BE2C (cell line): ENCODE measurements around the gene KIF5A. TPM values are rescaled to one million over a fixed set of nuclear protein-coding genes. Genes with fewer than 3 reads are reported as not detected.
A peak's percentile ranks its signal among the peaks of the same experiment; 100 is the strongest.
"Not testable (repeated sequence)": the region's sequence is repeated elsewhere in the genome, so short reads cannot be mapped to it uniquely, and the experiment has no call there.

Experiments used
- DNase-seq: peaks from one replicate; pipeline ENCODE4 v3.0.0-alpha.2; 2020
- H3K27me3 ChIP-seq: fragments of 250-450 bp; sonication (Bioruptor Pico); 2 replicates; pipeline ENCODE4 v1.5.1; 2020; ENCODE audit warnings: mild to moderate bottlenecking
- H3K36me3 ChIP-seq: fragments of 250-450 bp; sonication (Bioruptor Pico); 2 replicates; pipeline ENCODE4 v1.5.1; 2020; ENCODE audit warnings: mild to moderate bottlenecking
- H3K4me1 ChIP-seq: fragments of 250-450 bp; sonication (Bioruptor Pico); 2 replicates; pipeline ENCODE4 v1.5.1; 2020
- H3K4me3 ChIP-seq: 2 replicates; pipeline ENCODE4 v1.5.1; 2011; ENCODE audit warnings: low read depth, low read length
- H3K9me3 ChIP-seq: fragments of 250-450 bp; sonication (Bioruptor Pico); 2 replicates; pipeline ENCODE4 v1.5.1; 2020
- CTCF ChIP-seq: IDR thresholded peaks from 2 replicates; pipeline ENCODE4 v1.5.1; 2012; ENCODE audit warnings: mild to moderate bottlenecking, low read depth, low read length
- polyA plus RNA-seq: library from polyadenylated mRNA; unstranded; fragments of >200 nt; gene quantifications from one replicate; pipeline ENCODE4 v1.2.1, GENCODE V29; 2012; ENCODE audit warnings: low read depth, missing spikeins; ENCODE audit not compliant: insufficient read length, insufficient read depth

The KIF5A gene
- 27.5 TPM for polyA plus RNA-seq

DNA sequence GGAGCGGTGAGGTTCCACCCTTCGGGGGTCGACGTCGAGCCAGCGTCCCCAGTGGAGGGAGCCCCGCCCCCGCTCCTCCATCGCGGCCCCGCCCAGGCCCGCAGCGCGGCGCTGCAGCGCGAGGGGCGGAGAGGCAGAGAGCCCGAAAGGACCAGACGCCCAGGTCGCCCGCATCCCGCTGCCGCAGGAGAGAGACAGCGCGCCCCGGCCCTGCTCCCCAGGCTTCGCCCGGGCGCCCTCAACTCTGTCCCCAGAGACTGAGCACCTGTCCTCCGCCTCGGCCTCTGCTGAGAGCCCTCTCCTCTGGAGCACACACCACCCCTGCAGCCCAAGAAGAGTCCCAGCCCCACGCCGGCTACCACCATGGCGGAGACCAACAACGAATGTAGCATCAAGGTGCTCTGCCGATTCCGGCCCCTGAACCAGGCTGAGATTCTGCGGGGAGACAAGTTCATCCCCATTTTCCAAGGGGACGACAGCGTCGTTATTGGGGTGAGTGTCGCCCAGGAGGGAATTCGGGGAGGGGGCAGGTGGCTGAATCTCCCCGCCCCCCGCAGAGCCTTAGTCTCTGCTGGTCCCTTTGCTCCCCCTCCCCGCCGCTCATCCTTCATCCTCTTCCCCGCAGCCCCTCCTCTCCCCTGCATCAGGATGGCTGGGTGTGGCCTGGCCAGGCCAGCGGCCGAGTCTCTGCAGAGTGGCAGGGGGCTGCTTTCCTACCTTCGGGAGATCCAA, at the start of gene KIF5A:
TSS of gene KIF5A (plus strand) at position 136 of the 732 bp plus-strand sequence. CDS start at position 364, 228 bp downstream.
- 0 out of 2 replicates have a peak, but pooled peaks have one; percentile 18 for TF ChIP-seq CTCF
- H3K27me3 ChIP-seq = no peaks in the 10 kb centered on the region
- no peaks in the 10 kb centered on the region for H3K9me3 ChIP-seq
- no peaks in the 10 kb centered on the region; the same call in 1 of the 2 replicates for H3K36me3 ChIP-seq
- H3K4me3 ChIP-seq = peak within 1 kb of the TSS; percentile 89
- peak; percentile 83 for DNase-seq
- peaks cover 19% of the 10 kb centered on the region for H3K4me1 ChIP-seq

DNA sequence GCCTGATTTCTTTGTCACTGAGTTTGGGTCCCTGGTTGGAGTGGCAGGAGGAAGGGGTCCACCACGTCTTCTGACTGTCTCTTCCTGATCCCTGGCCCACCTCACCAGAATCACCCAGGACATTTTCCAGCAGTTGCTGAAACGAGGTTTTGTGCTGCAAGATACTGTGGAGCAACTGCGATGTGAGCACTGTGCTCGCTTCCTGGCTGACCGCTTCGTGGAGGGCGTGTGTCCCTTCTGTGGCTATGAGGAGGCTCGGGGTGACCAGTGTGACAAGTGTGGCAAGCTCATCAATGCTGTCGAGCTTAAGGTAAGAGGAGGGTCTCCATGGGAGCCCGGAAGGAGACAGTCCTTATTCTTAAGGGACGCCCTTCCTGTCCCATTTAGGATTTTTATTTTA, 49.6 kb upstream of the KIF5A start:
- no peaks in the 10 kb centered on the region for H3K4me1 ChIP-seq
- TF ChIP-seq CTCF = no peak
- no peak overlapping the region for H3K4me3 ChIP-seq
- no peaks in the 10 kb centered on the region for H3K9me3 ChIP-seq
- H3K27me3 ChIP-seq = no peaks in the 10 kb centered on the region
- H3K36me3 ChIP-seq = peaks cover 88% of the 10 kb centered on the region
- no peak for DNase-seq

DNA sequence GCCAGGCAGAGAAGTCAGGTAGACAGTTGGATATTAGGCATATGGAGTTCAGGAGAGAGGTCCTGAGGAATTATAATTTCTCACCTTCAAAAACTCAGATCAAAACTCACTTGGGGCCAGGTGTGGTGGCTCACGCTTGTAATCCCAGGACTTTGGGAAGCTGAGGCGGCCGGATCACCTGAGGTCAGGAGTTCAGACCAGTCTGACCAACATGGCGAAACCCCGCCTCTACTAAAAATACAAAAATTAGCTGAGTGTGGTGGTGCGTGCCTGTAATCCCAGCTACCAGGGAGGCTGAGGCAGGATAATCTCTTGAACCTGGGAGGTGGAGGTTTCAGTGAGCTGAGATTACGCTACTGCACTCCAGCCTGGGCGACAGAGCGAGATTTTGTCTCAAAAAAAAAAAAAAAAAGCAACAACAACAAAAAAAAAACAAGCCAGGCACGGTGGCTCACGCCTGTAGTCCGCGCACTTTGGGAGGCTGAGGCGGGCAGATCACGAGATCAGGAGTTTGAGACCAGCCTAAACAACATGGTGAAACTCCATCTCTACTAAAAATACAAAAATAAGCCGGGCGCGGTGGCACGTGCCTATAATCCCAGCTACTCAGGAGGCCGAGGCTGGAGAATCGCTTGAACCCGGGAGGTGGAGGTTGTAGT, 47.4 kb upstream of the KIF5A start:
- not testable (repeated sequence) for H3K9me3 ChIP-seq, H3K27me3 ChIP-seq, H3K4me3 ChIP-seq, H3K4me1 ChIP-seq, DNase-seq
- H3K36me3 ChIP-seq = peaks cover 87% of the 10 kb centered on the region

DNA sequence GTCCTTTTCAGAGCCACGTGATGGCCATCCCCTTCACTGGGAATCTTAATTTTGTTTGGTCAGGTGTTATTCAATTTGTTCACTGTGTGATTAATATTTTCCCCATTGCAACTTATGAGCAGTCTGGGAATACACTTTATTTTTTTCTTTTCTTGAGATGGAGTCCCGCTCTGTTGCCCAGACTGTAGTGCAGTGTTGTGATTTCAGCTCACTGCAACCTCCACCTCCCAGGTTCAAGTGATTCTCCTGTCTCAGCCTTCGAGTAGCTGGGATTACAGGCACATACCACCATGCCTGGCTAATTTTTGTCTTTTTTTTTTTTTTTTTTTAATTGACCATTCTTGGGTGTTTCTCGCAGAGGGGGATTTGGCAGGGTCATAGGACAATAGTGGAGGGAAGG, 43.3 kb upstream of the KIF5A start:
- H3K36me3 ChIP-seq = peaks cover 76% of the 10 kb centered on the region
- not testable (repeated sequence) for DNase-seq, H3K9me3 ChIP-seq

GRCh38 chr12:57507796-57508195, 42.0 kb upstream of the KIF5A start:
- not testable (repeated sequence) for H3K4me1 ChIP-seq, H3K4me3 ChIP-seq, H3K9me3 ChIP-seq, DNase-seq, H3K27me3 ChIP-seq
- peaks cover 77% of the 10 kb centered on the region for H3K36me3 ChIP-seq

More for the DNA sequence above, 43.3 kb upstream of the KIF5A start:
- not testable (repeated sequence) for H3K4me1 ChIP-seq, H3K4me3 ChIP-seq, H3K27me3 ChIP-seq

DNA sequence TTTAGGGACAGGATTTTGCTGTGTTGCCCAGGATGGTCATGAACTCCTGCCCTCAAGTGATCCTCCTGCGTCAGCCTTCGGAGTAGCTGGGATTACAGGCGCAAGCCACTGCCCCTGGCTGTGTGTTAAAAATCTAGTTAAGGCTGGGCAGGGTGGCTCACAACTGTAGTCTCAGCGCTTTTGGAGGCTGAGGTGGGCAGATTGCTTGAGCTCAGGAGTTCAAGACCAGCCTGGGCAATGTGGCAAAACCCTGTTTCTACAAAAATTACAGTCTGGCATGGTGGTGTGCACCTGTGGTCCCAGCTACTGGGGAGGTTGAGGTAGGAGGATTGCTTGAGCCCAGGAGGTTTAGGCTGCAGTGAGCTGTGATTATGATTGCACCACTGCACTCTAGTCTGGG, 38.7 kb upstream of the KIF5A start:
- H3K9me3 ChIP-seq = no peaks in the 10 kb centered on the region
- DNase-seq = no peak
- H3K27me3 ChIP-seq = no peaks in the 10 kb centered on the region
- no peaks in the 10 kb centered on the region for H3K4me1 ChIP-seq
- no peak overlapping the region for H3K4me3 ChIP-seq
- H3K36me3 ChIP-seq = peaks cover 77% of the 10 kb centered on the region
- TF ChIP-seq CTCF = no peak

GRCh38 chr12:57511588-57512325, 38.1 kb upstream of the KIF5A start:
- Histone ChIP-seq H3K4me1 (no peaks in the 10 kb centered on the region; the same call in 1 of the 2 replicates), H3K4me3 (no peak overlapping the region), H3K9me3 (no peaks in the 10 kb centered on the region), H3K36me3 (peaks cover 78% of the 10 kb centered on the region), H3K27me3 (no peaks in the 10 kb centered on the region)
- no peak for DNase-seq
- no peak for TF ChIP-seq CTCF
